ENCODE results near the gene MUCL3. TPM values are rescaled to one million over a fixed set of nuclear protein-coding genes. Genes with fewer than 3 reads are reported as not detected.

The MUCL3 gene, protein sequence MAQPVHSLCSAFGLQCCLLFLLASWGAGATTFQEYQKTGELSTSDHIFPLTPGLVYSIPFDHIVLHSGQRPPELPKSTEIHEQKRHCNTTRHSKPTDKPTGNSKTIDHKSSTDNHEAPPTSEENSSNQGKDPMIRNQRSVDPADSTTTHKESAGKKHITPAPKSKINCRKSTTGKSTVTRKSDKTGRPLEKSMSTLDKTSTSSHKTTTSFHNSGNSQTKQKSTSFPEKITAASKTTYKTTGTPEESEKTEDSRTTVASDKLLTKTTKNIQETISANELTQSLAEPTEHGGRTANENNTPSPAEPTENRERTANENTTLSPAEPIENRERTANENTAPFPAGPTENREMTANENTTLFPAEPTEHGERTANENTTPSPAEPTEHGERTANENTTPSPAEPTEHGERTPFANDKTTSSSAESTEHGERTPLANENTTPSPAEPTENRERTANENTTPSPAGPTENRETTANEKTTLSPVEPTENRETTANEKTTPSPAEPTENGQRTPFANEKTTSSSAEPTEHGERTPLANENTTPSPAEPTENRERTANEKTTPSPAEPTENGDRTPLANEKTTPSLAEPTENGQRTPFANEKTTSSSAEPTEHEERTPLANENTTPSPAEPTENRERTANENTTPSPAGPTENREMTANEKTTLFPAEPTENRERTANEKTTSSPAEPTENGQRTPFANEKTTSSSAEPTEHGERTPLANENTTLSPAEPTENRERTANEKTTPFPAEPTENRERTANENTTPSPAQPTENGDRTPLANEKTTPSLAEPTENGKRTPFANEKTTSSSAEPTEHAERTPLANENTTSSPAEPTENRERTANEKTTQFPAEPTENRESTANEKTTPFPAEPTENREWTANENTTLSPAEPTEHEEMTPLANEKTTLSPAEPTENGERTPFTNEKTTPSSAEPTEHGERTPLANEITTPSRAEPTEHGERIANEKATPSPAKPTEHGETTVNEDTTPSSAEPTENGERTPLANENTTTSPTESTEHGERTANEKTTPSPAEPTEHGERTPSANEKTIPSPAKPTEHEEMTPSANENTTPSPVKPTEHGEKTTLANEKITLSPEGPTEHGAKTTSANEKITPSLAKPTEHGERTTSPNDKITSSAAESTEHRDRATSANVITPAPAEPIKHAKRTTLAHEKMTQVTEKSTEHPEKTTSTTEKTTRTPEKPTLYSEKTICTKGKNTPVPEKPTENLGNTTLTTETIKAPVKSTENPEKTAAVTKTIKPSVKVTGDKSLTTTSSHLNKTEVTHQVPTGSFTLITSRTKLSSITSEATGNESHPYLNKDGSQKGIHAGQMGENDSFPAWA (N-terminal part only)
- total RNA-seq = under 0.01 and 0.07 TPM in 2 replicates

- no peak for DNase-seq (ENCODE audit: low read depth)
- no peak for TF ChIP-seq CTCF (conservative IDR thresholded peaks at IDR 0.05; ENCODE audit: low read depth, low read length)
- no peak within 1 kb of the TSS for H3K4me3 ChIP-seq (ENCODE audit: low read depth, low read length)
Observed at GRCh38 chr6:30940361-30940986, at the start of gene MUCL3. Gene MUCL3, plus strand, starts transcription at chr6:30940973. Its CDS starts 27 bp downstream, at chr6:30941000.

GRCh38 chr6:30891450-30891723 lies 49.4 kb upstream of the MUCL3 start:
- no peak overlapping the region for H3K4me3 ChIP-seq (ENCODE audit: low read depth, low read length)
- no peak for TF ChIP-seq CTCF (conservative IDR thresholded peaks at IDR 0.05; ENCODE audit: low read depth, low read length)

GRCh38 chr6:30891816-30892538 lies 48.8 kb upstream of the MUCL3 start:
- DNase-seq (ENCODE audit: low read depth) = no peak
- no peak overlapping the region for H3K4me3 ChIP-seq (ENCODE audit: low read depth, low read length)
- TF ChIP-seq CTCF (conservative IDR thresholded peaks at IDR 0.05; ENCODE audit: low read depth, low read length) = no peak

More at GRCh38 chr6:30891450-30891723, 49.4 kb upstream of the MUCL3 start:
- no peak for DNase-seq (ENCODE audit: low read depth)

DNA sequence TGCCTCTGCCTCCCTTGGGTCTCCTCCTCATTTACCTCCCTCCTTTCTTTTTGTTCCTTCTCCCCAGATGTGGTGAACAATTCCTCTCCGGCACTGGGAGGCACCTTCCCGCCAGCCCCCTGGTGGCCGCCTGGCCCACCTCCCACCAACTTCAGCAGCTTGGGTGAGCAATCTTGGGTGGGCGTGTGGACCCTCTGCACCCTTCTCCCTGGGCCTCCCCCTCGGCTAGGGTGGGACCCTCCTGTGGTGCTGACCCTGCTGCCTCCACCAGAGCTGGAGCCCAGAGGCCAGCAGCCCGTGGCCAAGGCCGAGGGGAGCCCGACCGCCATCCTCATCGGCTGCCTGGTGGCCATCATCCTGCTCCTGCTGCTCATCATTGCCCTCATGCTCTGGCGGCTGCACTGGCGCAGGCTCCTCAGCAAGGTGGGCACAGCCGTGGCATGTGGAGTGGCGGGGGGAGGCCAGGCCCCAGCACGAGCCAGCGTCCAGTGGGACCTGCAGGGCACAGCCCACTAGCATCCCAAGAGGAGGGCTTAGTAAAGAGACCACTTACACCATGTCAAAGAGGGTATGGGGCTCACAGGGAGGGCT lies 47.7 kb upstream of the MUCL3 start:
- no peak for DNase-seq (ENCODE audit: low read depth)
- peak; percentile 23 for TF ChIP-seq CTCF (conservative IDR thresholded peaks at IDR 0.05; ENCODE audit: low read depth, low read length)
- no peak overlapping the region for H3K4me3 ChIP-seq (ENCODE audit: low read depth, low read length)

DNA sequence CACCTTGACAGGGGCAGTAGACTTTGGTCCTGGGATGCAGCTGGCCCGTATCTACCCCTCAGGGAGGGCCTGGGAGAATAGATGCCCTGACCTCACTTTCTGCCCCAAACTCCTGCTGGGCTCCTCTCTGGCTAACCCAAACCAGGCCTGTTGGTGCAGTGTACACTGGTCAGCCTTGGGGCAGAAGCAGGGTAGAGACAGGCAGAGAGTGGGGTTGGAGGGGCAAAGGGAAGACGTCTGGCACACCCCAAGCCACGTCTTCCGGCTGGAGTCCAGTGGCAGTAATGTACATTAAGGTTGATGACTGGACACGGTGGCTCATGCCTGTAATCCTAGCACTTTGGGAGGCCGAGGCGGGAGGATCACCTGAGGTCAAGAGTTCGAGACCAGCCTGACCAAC lies 47.1 kb upstream of the MUCL3 start:
- DNase-seq (ENCODE audit: low read depth) = no peak
- no peak overlapping the region for H3K4me3 ChIP-seq (ENCODE audit: low read depth, low read length)
- no peak for TF ChIP-seq CTCF (conservative IDR thresholded peaks at IDR 0.05; ENCODE audit: low read depth, low read length)

All from epithelial cell of proximal tubule (primary cell).